HepG2 (cell line): ENCODE measurements around the gene PLXNA1. TPM values are rescaled to one million over a fixed set of nuclear protein-coding genes. Genes with fewer than 3 reads are reported as not detected.

ENCODE experiments used
- ATAC-seq: fragments of 200-7000 bp; cut with Tn5 transposase; 3 replicates; pipeline ENCODE4 v1.9.1; 2020; ENCODE audit warnings: mild to moderate bottlenecking, moderate library complexity
- BruUV-seq: library from RNA; stranded (reverse); fragments of 400-500 nt; replicated peaks from 2 replicates; lab custom pipeline; 2021; lab: Mats Ljungman, UMichigan
- CTCF ChIA-PET: fragments of 300-600 bp; formaldehyde crosslinking; extraction: SDS; loops from one replicate; lab custom pipeline; 2021; ENCODE audit warnings: low total read pairs, inconsistent platforms, low intra/inter-chr PET ratio; lab: Yijun Ruan, JAX
- POLR2A ChIA-PET: fragments of 350-600 bp; sonication (Branson Sonifier 250); formaldehyde crosslinking; loops from one replicate; lab custom pipeline; 2020; ENCODE audit warnings: antibody characterized with exemption, inconsistent platforms; lab: Yijun Ruan, JAX
- DNase-seq: peaks from one replicate; pipeline ENCODE4 v3.0.0-alpha.2; 2015; ENCODE audit warnings: low spot score
- FAIRE-seq: peaks from 3 replicates; lab custom pipeline; 2011; peaks lifted over from hg19 to GRCh38; lab: Jason Lieb, UNC
- H2AFZ ChIP-seq: one replicate; pipeline ENCODE4 v1.6.1; 2011; ENCODE audit warnings: low read length, inconsistent platforms
- H3K27ac ChIP-seq: fragments of 300-600 bp; 3 replicates; pipeline ENCODE4 v1.8.0; 2011; ENCODE audit warnings: mixed run types, mild to moderate bottlenecking, mixed read lengths, low read length, inconsistent platforms; ENCODE audit not compliant: insufficient read depth; ENCODE audit errors: extremely low read length
- H3K27me3 ChIP-seq, 2 experiments: fragments of 200-600 bp in 1 of 2; 2 replicates in 1 of 2; 3 replicates in 1 of 2; pipeline versions ENCODE4 v1.6.0 to v1.8.0; 2011; ENCODE audit warnings: low read length in 2 of 2, mild to moderate bottlenecking in 2 of 2, moderate library complexity in 2 of 2, inconsistent platforms in 1 of 2; ENCODE audit not compliant: insufficient read depth in 2 of 2, control insufficient read depth in 1 of 2
- H3K36me3 ChIP-seq, 2 experiments: fragments of 200-600 bp in 1 of 2; replicated peaks in 1 of 2; 2 replicates in 1 of 2; 3 replicates in 1 of 2; pipeline versions ENCODE4 v1.5.1 to v1.8.0; 2011; ENCODE audit warnings: low read length in 2 of 2, inconsistent platforms in 1 of 2; ENCODE audit not compliant: insufficient read depth in 2 of 2, control insufficient read depth in 1 of 2
- H3K4me1 ChIP-seq: 2 replicates; pipeline ENCODE4 v1.5.1; 2012; ENCODE audit warnings: low read length, inconsistent platforms; ENCODE audit not compliant: insufficient read depth
- H3K4me2 ChIP-seq: 2 replicates; pipeline ENCODE4 v1.6.0; 2011; ENCODE audit warnings: low read depth, low read length, inconsistent platforms
- H3K4me3 ChIP-seq, 3 experiments: fragments of 200-600 bp in 1 of 3; sonication (generic), shearing (Covaris generic) in 1 of 3; replicated peaks in 1 of 3; 2 replicates each; pipeline ENCODE4 v1.5.1; 2011 to 2016; ENCODE audit warnings: low read length in 3 of 3, inconsistent platforms in 2 of 3, low read depth in 2 of 3, mild to moderate bottlenecking in 2 of 3, control low read depth in 1 of 3, mixed read lengths in 1 of 3; ENCODE audit not compliant: insufficient read depth in 1 of 3
- H3K79me2 ChIP-seq: one replicate; pipeline ENCODE4 v1.6.1; 2011; ENCODE audit warnings: low read length, inconsistent platforms; ENCODE audit not compliant: insufficient read depth
- H3K9ac ChIP-seq: 2 replicates; pipeline ENCODE4 v1.6.0; 2011; ENCODE audit warnings: mild to moderate bottlenecking, low read depth, low read length, inconsistent platforms; ENCODE audit not compliant: insufficient read depth
- H3K9me3 ChIP-seq: 2 replicates; pipeline ENCODE4 v1.5.1; 2012; ENCODE audit warnings: mild to moderate bottlenecking, low read length
- H4K20me1 ChIP-seq: 2 replicates; pipeline ENCODE4 v1.6.0; 2011; ENCODE audit warnings: inconsistent platforms, mild to moderate bottlenecking, low read length, moderate library complexity; ENCODE audit not compliant: insufficient read depth
- CBX1 ChIP-seq: IDR thresholded peaks from one replicate; pipeline ENCODE4 v1.6.1; 2016; ENCODE audit warnings: antibody characterized with exemption, low read depth
- KAT8 ChIP-seq: IDR thresholded peaks from 2 replicates; pipeline ENCODE4 v1.6.1; 2016; ENCODE audit warnings: missing genetic modification reagents, missing compliant biosample characterization
- MEIS1 ChIP-seq: sonication (generic); formaldehyde crosslinking; IDR thresholded peaks from 2 replicates; pipeline ENCODE4 v1.9.0; 2021; ENCODE audit warnings: mild to moderate bottlenecking, missing genetic modification reagents, moderate library complexity, borderline replicate concordance
- NPAS2 ChIP-seq: sonication (generic); formaldehyde crosslinking; IDR thresholded peaks from 2 replicates; pipeline ENCODE4 v1.8.0; 2022; ENCODE audit warnings: mild to moderate bottlenecking, missing genetic modification reagents, borderline replicate concordance
- RNF2 ChIP-seq: fragments of 450-650 bp; conservative IDR thresholded peaks from 2 replicates; pipeline ENCODE4 v1.6.1; 2016; ENCODE audit warnings: low read depth
- ZNF292 ChIP-seq: sonication (generic); formaldehyde crosslinking; IDR thresholded peaks from 2 replicates; pipeline ENCODE4 v1.8.1; 2022; ENCODE audit warnings: mild to moderate bottlenecking, low read depth, missing genetic modification reagents, borderline replicate concordance
- ZNF383 ChIP-seq: sonication (generic); formaldehyde crosslinking; IDR thresholded peaks from 2 replicates; pipeline ENCODE4 v1.4.0; 2020; ENCODE audit warnings: missing genetic modification reagents, mild to moderate bottlenecking, borderline replicate concordance
- ZNF747 ChIP-seq: sonication (generic); formaldehyde crosslinking; IDR thresholded peaks from 2 replicates; pipeline ENCODE4 v1.8.1; 2023; ENCODE audit warnings: missing genetic modification reagents, mild to moderate bottlenecking, borderline replicate concordance
- ZSCAN22 ChIP-seq: sonication (generic); formaldehyde crosslinking; IDR thresholded peaks from 2 replicates; pipeline ENCODE4 v1.4.0; 2020; ENCODE audit warnings: mild to moderate bottlenecking, missing genetic modification reagents
- WGBS: methylation state at CpG from one replicate; pipeline ENCODE4 v1.1.6; 2017; ENCODE audit warnings: low lambda C conversion rate; 5-methylcytosine and 5-hydroxymethylcytosine counted together
- in situ Hi-C: cut with HindIII; loops from 2 replicates; pipeline ENCODE4 v1.10.0; 2017; ENCODE audit warnings: low pct_unique_long_range_greater_than_20kb; ENCODE audit not compliant: extremely low pct_ligation_motif_present
- intact Hi-C: fragments of 100-400 bp; cut with micrococcal nuclease; formaldehyde crosslinking; loops from one replicate; pipeline ENCODE4 v1.10.0; 2022; ENCODE audit not compliant: unreplicated experiment
- polyA plus RNA-seq, 8 experiments: library from polyadenylated mRNA; depleted of rRNA in 3 of 8; stranded (reverse) in 7 of 8; unstranded in 1 of 8; fragments of >200 nt; fragmentation: Illumina TruSeq in 4 of 8; extraction: Trizol in 4 of 8; gene quantifications; 2 replicates each; pipeline versions ENCODE4 v1.2.1 to v1.2.3, GENCODE V29; 2011 to 2016; ENCODE audit warnings: low read depth in 4 of 8, missing spikeins in 1 of 8, mixed read lengths in 1 of 8; ENCODE audit not compliant: insufficient read depth in 1 of 8
- total RNA-seq, 5 experiments: library from RNA; depleted of rRNA; stranded (reverse); fragments of >200 nt; fragmentation: Illumina TruSeq; extraction: Trizol; gene quantifications; 2 replicates each; pipeline ENCODE4 v1.2.3, GENCODE V29; 2016; ENCODE audit warnings: low read depth in 1 of 5
- TF ChIP-seq, protein P1 (sequence below): sonication (generic); formaldehyde crosslinking; IDR thresholded peaks from 2 replicates; pipeline ENCODE4 v1.8.1; 2022; ENCODE audit warnings: low read depth, mild to moderate bottlenecking, missing genetic modification reagents
- TF ChIP-seq, protein P2 (sequence below): IDR thresholded peaks from 2 replicates; pipeline ENCODE4 v1.6.1; 2016; ENCODE audit warnings: low read depth, borderline replicate concordance

PLXNA1 gene
- total and polyA plus RNA-seq, 2 of the 13 experiments (the other 11 are each of a cell fraction or from before 2014, with no cell fraction given), result 16.6 to 18.2 TPM

DNA sequence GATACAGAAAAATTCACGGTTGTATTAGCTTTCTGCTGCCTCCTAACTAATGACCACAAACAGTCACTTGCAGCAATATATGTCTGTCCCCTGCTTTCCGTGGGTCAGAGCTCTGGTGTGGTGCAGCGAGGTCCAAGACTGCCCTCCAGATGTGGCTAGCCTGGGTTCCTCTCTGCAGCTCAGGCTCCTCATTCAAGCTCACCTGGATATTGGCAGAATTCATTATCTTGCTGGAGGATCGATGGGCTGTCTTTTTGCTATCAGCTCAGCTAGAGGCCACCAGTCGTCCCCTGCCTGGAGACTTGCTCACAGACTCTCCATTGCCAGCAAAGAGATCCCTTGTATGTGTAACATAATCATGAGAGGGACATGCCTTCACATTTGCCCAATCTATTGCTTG is 12.8 kb upstream of the PLXNA1 start:
- TF ChIP-seq MEIS1 (no peak), ZNF383 (no peak), ZNF292 (CRISPR knock-in tag) (no peak), NPAS2 (no peak), ZSCAN22 (CRISPR knock-in tag) (no peak), CBX1 (no peak), KAT8 (CRISPR knock-in tag) (no peak), RNF2 (no peak), ZNF747 (CRISPR knock-in tag) (no peak)
- TF ChIP-seq, protein P1, sequence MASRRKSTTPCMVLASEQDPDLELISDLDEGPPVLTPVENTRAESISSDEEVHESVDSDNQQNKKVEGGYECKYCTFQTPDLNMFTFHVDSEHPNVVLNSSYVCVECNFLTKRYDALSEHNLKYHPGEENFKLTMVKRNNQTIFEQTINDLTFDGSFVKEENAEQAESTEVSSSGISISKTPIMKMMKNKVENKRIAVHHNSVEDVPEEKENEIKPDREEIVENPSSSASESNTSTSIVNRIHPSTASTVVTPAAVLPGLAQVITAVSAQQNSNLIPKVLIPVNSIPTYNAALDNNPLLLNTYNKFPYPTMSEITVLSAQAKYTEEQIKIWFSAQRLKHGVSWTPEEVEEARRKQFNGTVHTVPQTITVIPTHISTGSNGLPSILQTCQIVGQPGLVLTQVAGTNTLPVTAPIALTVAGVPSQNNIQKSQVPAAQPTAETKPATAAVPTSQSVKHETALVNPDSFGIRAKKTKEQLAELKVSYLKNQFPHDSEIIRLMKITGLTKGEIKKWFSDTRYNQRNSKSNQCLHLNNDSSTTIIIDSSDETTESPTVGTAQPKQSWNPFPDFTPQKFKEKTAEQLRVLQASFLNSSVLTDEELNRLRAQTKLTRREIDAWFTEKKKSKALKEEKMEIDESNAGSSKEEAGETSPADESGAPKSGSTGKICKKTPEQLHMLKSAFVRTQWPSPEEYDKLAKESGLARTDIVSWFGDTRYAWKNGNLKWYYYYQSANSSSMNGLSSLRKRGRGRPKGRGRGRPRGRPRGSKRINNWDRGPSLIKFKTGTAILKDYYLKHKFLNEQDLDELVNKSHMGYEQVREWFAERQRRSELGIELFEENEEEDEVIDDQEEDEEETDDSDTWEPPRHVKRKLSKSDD (CRISPR knock-in tag), result no peak
- TF ChIP-seq, protein P2, sequence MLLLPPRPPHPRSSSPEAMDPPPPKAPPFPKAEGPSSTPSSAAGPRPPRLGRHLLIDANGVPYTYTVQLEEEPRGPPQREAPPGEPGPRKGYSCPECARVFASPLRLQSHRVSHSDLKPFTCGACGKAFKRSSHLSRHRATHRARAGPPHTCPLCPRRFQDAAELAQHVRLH (CRISPR knock-in tag), result no peak
- H3K4me2 ChIP-seq, result no peak overlapping the region
- in situ Hi-C loops (loop anchor here (10.0 kb wide), 1 partner anchor 295 kb away; no protein-coding TSS in a partner anchor), intact Hi-C loops (no loop called here)
- H3K27ac ChIP-seq, result no peak overlapping the region
- DNase-seq (no peak), FAIRE-seq (no peak), ATAC-seq (no peak)
- no peaks in the 10 kb centered on the region for H3K79me2 ChIP-seq
- ChIA-PET POLR2A (no interaction called here), CTCF (no interaction called here)
- no peaks in the 10 kb centered on the region for H3K36me3 ChIP-seq
- H3K4me1 ChIP-seq, result peaks cover 12% of the 10 kb centered on the region; the same call in 1 of the 2 replicates
- H3K4me3 ChIP-seq, result no peak overlapping the region
- 50% methylated on average over 5 of the region's 5 CpGs for WGBS
- no peaks in the 10 kb centered on the region for H4K20me1 ChIP-seq
- no peak overlapping the region for H2AFZ ChIP-seq
- BruUV-seq, result no TSS peak
- peaks cover 6% of the 10 kb centered on the region for H3K9me3 ChIP-seq
- H3K9ac ChIP-seq, result no peak overlapping the region
- H3K27me3 ChIP-seq, result peaks cover 1 to 6% of the 10 kb centered on the region in 2 experiments; a peak in 3 of 5 replicates
